Hematopoietic multipotent progenitor cell treated with erythropoietin and hydrocortisone succinate and interleukin-3 and kit ligand, for 8 days (in vitro differentiated cells): ENCODE data around the gene SLX9.

Experiments
- DNase-seq: peaks from one replicate; pipeline ENCODE4 v3.0.0-alpha.2; 2015

SLX9 gene, protein sequence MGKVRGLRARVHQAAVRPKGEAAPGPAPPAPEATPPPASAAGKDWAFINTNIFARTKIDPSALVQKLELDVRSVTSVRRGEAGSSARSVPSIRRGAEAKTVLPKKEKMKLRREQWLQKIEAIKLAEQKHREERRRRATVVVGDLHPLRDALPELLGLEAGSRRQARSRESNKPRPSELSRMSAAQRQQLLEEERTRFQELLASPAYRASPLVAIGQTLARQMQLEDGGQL

GRCh38 chr21:44939532-44940115 lies at the start of gene SLX9:
TSS of gene SLX9 (plus strand) at chr21:44940029. CDS start at chr21:44940058, 29 bp downstream.
- peak; percentile 79 for DNase-seq

- no peak for DNase-seq
Observed at GRCh38 chr21:44890338-44890931, 49.4 kb upstream of the SLX9 start.

- no peak for DNase-seq
Observed at GRCh38 chr21:44890961-44891541, 48.8 kb upstream of the SLX9 start.

DNA sequence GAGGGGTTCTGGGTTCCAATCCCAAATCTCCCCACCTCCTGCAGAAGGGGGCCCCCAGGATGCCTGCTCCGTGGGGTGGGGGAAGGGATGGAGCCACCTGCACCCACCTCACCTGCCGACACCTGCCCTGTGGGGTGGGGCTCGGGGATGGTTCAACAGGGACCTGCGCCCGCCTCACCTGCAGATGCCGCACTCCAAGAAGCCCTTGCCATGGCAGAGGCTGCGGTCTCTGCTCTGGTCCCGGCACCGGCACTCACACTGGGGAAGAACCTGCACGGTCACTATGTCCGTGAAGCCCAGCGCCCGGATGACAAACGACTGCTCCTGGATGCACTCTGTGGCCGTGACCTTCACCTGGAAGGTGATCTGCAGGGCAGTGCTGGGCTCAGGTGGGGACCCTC lies 48.2 kb upstream of the SLX9 start:
- no peak for DNase-seq

GRCh38 chr21:44892095-44892494 lies 47.7 kb upstream of the SLX9 start:
- DNase-seq: no peak

DNA sequence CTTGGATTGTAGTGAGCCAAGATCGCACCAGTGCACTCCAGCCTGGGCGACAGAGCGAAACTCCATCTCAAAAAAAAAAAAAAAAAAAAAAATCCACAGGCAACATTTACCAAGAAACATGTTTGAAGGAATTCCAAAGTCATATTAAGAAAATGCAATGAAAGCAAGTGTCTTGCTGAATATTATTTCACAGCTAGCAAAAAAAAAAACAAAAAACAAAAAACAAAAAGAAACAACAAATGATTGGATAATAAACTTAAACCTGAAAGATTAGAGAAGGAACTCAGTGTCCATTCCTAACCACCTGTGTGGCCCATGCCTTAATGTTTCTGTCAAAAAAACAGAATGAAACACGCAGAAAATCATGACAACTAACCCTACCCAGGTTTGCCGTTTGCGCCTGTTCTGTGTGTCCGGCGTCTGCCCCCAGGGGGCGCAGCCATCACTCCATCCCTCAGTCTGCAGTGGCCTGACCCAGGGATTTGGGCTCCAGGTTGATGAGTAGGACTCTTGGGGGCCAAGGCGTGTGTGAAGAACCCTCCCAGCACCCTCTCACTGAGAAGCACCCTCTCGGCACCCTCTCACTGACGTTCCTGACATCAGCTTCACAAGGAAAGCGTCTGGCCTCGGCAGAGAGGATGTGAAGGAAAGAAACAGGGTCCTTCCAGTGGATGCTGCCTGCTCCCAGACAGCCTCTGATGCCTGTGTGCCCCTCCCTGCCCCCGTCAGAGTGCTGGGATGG lies 47.1 kb upstream of the SLX9 start:
- peak; percentile 60 for DNase-seq

DNA sequence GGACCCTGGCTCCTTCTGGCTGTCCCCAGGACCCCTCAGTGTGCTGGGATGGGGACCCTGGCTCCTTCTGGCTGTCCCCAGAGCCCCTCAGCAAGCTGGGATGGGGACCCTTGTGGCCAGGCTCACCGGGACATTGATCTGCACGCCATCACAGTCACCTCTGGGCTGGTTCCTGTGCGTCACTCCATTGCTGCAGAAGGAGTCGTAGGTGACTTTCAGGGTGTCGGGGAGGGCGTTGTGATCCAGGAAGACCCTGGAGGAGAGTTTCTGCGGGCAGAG lies 46.6 kb upstream of the SLX9 start:
- no peak for DNase-seq

DNA sequence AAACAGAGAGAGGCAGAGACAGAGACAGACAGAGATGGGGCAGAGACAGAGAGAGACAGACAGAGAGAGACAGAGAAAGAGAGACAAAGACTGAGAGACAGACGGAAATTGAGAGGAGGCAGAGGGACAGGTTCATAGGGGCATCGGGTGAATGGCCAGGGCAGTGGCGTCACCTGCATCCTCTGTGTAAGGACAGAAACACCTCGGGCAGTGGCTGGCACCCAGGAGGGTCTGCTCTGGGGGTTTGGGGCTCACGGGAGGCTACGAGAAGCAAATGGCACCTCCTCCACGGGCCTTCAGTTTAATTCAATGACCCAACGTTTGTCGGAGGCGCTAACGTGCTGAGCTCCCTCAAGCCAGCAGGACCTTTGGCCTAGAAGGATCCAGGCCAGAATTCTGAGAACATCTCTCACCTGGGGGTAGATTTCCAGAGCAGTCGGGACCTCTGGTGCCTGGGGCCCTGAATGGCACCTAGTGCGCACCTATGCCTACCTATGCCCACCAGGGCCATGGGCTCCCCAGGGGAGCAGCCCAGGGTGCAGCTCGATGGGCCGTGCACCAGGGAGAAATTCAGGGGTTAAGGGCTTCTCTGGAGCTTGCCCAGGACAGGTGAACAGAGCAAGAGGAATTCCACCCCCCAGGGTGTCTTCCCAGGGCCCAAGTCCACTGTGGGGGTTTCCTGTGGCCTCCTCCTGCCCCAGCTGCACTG lies 45.7 kb upstream of the SLX9 start:
- DNase-seq: no peak

DNA sequence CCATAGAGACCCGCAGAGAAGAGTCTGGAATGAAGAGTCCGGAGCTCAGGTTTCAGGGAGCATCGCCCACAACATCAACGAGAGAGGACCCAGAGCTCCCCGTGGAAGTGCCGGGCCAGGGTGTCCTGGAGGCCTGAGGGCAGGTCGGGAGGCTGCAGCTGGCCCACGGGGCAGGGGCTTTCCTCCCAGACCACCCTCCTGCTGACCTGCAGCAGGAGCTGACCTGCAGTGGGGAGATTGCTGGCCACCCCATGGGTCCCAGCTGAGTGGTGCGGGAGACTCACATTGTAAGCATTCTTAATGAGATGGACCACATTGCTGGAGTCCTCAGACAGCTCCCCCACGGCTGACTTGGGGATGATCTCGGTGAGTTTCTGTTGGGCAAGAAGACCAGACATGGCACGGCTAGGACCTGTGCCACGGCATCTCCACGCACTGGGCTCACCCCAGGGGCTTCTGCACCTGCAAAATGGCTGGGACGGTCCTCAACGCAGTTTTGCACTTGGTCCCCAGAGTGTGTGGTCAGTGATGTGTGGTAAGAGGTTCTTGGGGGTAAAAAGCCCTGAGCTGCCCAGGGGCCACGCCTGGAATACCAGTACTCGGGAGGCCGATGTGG lies 45.0 kb upstream of the SLX9 start:
- no peak for DNase-seq

DNA sequence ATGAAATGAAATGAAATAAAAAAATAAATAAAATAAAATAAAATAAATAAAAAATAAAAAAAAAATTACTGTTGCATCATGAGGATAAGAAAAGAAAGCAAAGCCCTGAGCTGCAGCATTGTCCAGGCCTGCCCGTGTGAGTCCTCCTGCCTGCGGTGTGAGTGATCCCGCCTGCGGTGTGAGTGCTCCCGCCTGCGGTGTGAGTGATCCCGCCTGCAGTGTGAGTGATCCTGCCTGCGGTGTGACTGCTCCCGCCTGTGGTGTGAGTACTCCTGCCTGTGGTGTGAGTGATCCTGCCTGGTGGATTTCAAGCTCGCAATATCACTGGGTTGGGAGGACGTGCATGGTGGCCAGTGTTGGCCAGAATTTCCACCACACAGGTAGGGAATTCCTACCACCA lies 44.0 kb upstream of the SLX9 start:
- DNase-seq: no peak

- DNase-seq: no peak
Observed at GRCh38 chr21:44896561-44897286, 43.1 kb upstream of the SLX9 start.

- DNase-seq: peak; percentile 75
Observed at GRCh38 chr21:44897326-44898010, 42.4 kb upstream of the SLX9 start.

GRCh38 chr21:44898011-44898488 lies 41.8 kb upstream of the SLX9 start:
- no peak for DNase-seq

- no peak for DNase-seq
Observed at GRCh38 chr21:44898851-44899767, 40.7 kb upstream of the SLX9 start.

DNA sequence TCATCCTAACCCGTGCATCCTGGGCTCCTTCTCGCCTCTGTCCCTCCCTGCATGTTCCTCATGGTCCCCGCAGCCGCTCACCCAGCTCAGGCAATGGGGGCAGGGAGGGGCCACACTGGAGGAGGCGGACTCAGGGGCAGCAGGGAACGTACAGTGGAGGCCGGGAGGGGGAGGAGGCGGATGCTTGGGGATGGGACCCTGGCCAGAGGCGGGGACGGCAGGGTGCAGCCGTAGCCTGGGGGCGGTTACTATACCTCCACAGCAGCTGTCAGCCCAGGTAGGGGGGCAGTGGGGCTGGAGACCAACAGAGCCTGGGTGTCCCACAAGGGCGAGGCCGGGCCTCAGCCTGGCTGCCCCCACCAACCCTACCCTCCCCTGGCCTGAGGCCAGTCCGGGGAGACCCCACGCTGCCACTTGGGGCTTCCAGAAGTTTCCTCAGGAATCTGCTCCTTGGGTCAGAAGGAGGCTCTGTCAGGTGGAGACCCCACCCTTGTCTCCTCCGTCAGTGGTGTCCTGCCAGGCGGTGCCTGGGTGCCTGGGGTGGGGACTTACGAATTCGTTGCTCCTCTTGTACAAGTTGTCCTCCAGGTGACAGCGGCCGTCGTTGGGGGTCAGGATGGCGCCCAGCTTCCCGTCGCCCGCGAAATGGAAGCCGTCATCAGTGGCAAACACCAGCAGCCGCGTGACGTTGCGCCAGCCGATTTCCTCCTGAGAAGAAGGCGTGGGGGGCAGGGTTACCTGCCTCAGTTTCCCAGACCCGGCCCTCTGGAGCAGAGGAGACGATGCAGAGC lies 39.9 kb upstream of the SLX9 start:
- no peak for DNase-seq

- no peak for DNase-seq
Observed at GRCh38 chr21:44900559-44901251, 39.1 kb upstream of the SLX9 start.

DNA sequence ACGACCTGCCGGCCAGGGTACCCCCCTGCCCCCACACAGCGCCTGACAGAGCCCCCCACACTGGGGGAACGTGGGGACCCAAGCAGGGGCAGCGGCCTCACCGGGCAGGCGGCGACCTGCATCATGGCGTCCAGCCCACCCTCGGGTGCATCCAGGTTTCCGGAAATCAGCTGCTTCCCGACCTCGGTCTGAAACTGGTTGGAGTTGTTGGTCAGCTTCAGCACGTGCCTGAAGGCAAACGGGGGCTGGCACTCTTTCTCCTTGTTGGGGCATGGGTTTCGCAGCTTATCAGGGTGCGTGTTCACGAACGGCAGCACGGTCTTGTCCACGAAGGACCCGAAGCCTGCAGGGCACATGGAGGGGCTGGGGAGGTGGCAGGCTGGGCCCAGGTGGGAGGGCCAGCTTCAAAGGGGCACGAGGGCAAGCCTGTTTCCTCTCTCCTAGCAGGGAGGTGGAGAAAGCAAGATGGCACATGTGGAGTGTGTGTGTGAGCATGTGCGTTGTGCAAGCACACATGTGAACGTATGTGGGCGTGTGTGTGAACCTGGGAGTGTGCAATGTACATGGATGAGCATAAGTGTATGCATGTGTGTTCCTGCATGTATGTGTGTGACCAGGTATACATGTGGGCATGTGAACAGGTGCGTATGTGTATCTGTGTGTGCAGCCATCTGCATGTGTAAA lies 38.3 kb upstream of the SLX9 start:
- no peak for DNase-seq
